Natural killer cell treated with Interleukin-12 subunit alpha and Interleukin-12 subunit beta and Interleukin-15 and Interleukin-18, amount 100 ng/mL, for 72 hours (primary cell): ENCODE measurements around the gene SMYD3. TPM values are rescaled to one million over a fixed set of nuclear protein-coding genes. Genes with fewer than 3 reads are reported as not detected.

Experiments
- ATAC-seq, 2 donors: fragments of 150-1000 bp; cut with Tn5 transposase in 1 of 2; sonication (Bioruptor Pico), chemical (Tn5 transposase) in 1 of 2; 2 replicates each; pipeline ENCODE4 v1.10.0; 2021
- DNase-seq: peaks from one replicate; pipeline ENCODE4 v3.0.0; 2022; ENCODE audit warnings: low spot score
- H3K27ac Mint-ChIP-seq, 2 donors: 1 replicate in 1 of 2; 2 replicates in 1 of 2; pipeline ENCODE4 v1.8.0; 2022; ENCODE audit warnings: mixed read lengths in 2 of 2, mild to moderate bottlenecking in 1 of 2, moderate library complexity in 1 of 2
- H3K27me3 Mint-ChIP-seq, 2 donors: 1 replicate in 1 of 2; 2 replicates in 1 of 2; pipeline ENCODE4 v1.8.0; 2022; ENCODE audit warnings: mixed read lengths in 2 of 2
- H3K36me3 Mint-ChIP-seq: one replicate; pipeline ENCODE4 v1.8.0; 2022; ENCODE audit warnings: mixed read lengths
- H3K4me1 Mint-ChIP-seq, 2 donors: 1 replicate in 1 of 2; 2 replicates in 1 of 2; pipeline ENCODE4 v1.8.0; 2022; ENCODE audit warnings: low read depth in 2 of 2, mixed read lengths in 2 of 2, mild to moderate bottlenecking in 1 of 2
- H3K4me3 Mint-ChIP-seq: one replicate; pipeline ENCODE4 v1.8.0; 2022; ENCODE audit warnings: mixed read lengths
- H3K9me3 Mint-ChIP-seq: 2 replicates; pipeline ENCODE4 v1.8.0; 2022; ENCODE audit warnings: mixed read lengths
- total RNA-seq, 2 donors: library from RNA; stranded (reverse); gene quantifications; one replicate each; pipeline ENCODE4 v1.2.3, GENCODE V29; 2022

The SMYD3 gene
- total RNA-seq, 2 donors from 2014 or later, result 26.9 to 55.4 TPM

DNA sequence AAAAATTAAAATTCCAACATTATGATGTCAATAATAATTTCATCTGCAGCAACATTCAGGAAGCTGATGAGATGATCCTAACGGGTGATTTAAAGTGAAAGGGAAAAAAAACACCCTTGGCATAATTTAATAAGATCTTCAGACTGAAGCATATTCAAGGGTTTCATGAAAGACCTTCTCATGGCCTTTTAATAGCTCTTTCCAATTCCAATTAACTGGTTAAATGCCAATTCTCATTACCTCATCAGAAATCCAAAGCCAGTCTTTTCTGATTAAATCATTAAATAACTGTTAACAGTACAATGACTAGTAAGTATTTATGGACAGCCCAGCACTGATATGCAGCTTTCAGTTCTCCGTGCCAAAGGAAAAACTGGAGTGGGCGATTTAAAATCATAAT lies 407.5 kb downstream of the SMYD3 start:
- peaks cover 7% of the 10 kb centered on the region for H3K36me3 Mint-ChIP-seq
- ATAC-seq, result no peak
- H3K27ac Mint-ChIP-seq, result no peak overlapping the region
- DNase-seq, result no peak
- no peaks in the 10 kb centered on the region for H3K9me3 Mint-ChIP-seq
- H3K4me3 Mint-ChIP-seq, result no peak overlapping the region
- H3K4me1 Mint-ChIP-seq, result no peaks in the 10 kb centered on the region
- no peaks in the 10 kb centered on the region for H3K27me3 Mint-ChIP-seq

- no peaks in the 10 kb centered on the region for H3K9me3 Mint-ChIP-seq
- DNase-seq (no peak), ATAC-seq (no peak)
- H3K27me3 Mint-ChIP-seq, result no peaks in the 10 kb centered on the region
- peaks cover 0 to 4% of the 10 kb centered on the region in 2 donors for H3K4me1 Mint-ChIP-seq
- H3K4me3 Mint-ChIP-seq, result no peak overlapping the region
- H3K36me3 Mint-ChIP-seq, result peaks cover 12% of the 10 kb centered on the region
- H3K27ac Mint-ChIP-seq, result no peak overlapping the region
Measured at GRCh38 chr1:246096356-246096755, 410.7 kb downstream of the SMYD3 start.

- peaks cover 12% of the 10 kb centered on the region for H3K36me3 Mint-ChIP-seq
- DNase-seq (no peak), ATAC-seq (no peak)
- H3K9me3 Mint-ChIP-seq, result no peaks in the 10 kb centered on the region
- peaks cover 0 to 6% of the 10 kb centered on the region in 2 donors for H3K4me1 Mint-ChIP-seq
- no peaks in the 10 kb centered on the region for H3K27me3 Mint-ChIP-seq
- H3K4me3 Mint-ChIP-seq, result no peak overlapping the region
- no peak overlapping the region for H3K27ac Mint-ChIP-seq
Measured at GRCh38 chr1:246095443-246095842, 411.6 kb downstream of the SMYD3 start.

DNA sequence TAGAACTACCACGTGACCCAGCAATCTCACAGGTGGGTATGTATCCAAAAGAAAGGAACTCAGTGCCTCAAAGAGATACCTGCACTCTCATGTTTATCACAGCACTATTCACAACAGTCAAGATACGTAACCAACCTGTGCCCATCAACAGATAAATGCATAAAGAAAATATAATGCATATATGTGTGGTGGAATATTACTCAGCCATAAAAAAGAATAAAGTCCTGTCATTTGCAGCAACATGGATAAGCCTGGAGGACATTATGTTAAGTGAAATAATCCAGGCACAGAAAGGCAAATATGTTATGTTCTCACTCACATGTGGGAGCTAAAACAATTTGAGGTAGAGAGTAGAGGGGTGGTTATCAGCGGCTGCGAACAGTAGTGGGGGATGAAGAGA lies 413.8 kb downstream of the SMYD3 start:
- no peak for ATAC-seq
- Mint-ChIP-seq H3K36me3 (peaks cover 12% of the 10 kb centered on the region), H3K27me3 (no peaks in the 10 kb centered on the region), H3K9me3 (no peaks in the 10 kb centered on the region), H3K4me1 (peaks cover 0 to 6% of the 10 kb centered on the region in 2 donors), H3K27ac (no peak overlapping the region), H3K4me3 (no peak overlapping the region)
- no peak for DNase-seq

DNA sequence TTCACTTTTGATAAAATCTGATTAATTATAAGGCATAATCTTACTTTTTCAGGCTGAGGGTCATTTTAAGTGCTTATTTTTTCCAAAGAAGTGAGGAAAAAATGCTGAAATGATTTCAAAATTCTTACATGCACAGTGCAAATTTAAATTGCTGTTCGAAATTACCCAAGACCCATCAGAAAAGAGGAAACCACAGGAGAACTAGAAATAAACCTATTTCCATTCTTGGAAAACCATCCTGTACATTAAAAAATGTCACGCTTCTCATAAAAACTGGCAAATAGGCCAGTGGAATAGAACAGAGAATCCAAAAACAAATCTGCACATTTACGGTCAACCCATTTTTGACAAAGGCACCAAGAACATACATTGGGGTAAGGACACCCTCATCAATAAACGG lies 414.9 kb downstream of the SMYD3 start:
- Mint-ChIP-seq H3K4me3 (no peak overlapping the region), H3K27ac (no peak overlapping the region), H3K36me3 (peaks cover 12% of the 10 kb centered on the region), H3K27me3 (no peaks in the 10 kb centered on the region), H3K4me1 (peaks cover 0 to 6% of the 10 kb centered on the region in 2 donors), H3K9me3 (no peaks in the 10 kb centered on the region)
- no peak for ATAC-seq
- DNase-seq, result no peak

DNA sequence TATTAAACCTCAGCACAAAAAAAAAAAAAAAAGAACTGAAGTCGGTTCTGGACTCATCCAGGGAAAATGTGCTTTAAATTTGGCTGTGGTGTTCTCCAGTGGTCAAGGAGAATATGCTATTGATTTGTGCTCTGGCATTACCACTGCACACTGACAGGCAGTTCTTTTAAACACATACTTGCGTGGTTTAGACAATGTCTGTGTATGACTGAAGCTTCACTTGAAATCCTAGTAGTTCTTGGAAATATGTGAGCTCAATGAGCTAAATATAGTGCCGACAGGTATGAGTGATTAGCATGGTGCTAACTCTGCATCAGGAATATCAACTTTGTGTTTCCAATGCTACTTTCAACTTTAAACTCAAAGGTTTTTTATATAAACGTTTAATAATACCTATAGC lies 415.6 kb downstream of the SMYD3 start:
- Mint-ChIP-seq H3K27me3 (no peaks in the 10 kb centered on the region), H3K36me3 (peaks cover 12% of the 10 kb centered on the region), H3K4me3 (no peak overlapping the region), H3K27ac (no peak overlapping the region), H3K4me1 (peaks cover 0 to 9% of the 10 kb centered on the region in 2 donors), H3K9me3 (no peaks in the 10 kb centered on the region)
- no peak for DNase-seq
- ATAC-seq, result peak in 1 of 2 donors; percentile 62

- Mint-ChIP-seq H3K36me3 (no peaks in the 10 kb centered on the region), H3K4me3 (no peak overlapping the region), H3K9me3 (no peaks in the 10 kb centered on the region), H3K27me3 (no peaks in the 10 kb centered on the region), H3K27ac (no peak overlapping the region), H3K4me1 (peaks cover 0 to 4% of the 10 kb centered on the region in 2 donors)
- ATAC-seq, result no peak
- no peak for DNase-seq
Measured at GRCh38 chr1:246086191-246086590, 420.9 kb downstream of the SMYD3 start.

DNA sequence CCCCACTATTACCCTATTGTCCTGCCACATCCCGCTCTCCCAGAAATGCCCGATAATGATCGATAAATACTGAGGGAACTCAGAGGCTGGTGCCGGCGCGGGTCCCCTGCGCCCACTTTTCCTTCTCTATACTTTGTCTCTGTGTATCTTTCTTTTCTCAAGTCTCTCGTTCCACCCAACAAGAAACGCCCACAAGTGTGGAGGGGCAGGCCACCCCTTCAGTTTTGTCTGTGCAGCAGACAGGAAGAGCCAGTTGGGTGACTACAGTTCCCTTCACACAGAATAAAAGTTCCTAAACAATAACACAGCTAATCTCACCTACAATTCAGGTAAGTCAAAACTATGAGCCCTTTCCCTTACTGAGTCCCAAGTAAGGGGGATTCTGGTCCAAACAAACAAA lies 423.7 kb downstream of the SMYD3 start:
- ATAC-seq (no peak), DNase-seq (no peak)
- no peaks in the 10 kb centered on the region for H3K36me3 Mint-ChIP-seq
- peaks cover 3 to 6% of the 10 kb centered on the region in 2 donors for H3K4me1 Mint-ChIP-seq
- no peak overlapping the region for H3K27ac Mint-ChIP-seq
- H3K4me3 Mint-ChIP-seq, result no peak overlapping the region
- H3K9me3 Mint-ChIP-seq, result no peaks in the 10 kb centered on the region
- H3K27me3 Mint-ChIP-seq, result no peaks in the 10 kb centered on the region

- no peaks in the 10 kb centered on the region for H3K36me3 Mint-ChIP-seq
- DNase-seq, result no peak
- H3K4me1 Mint-ChIP-seq, result peaks cover 5 to 8% of the 10 kb centered on the region in 2 donors
- no peak for ATAC-seq
- no peak overlapping the region for H3K27ac Mint-ChIP-seq
- no peak overlapping the region for H3K4me3 Mint-ChIP-seq
- H3K9me3 Mint-ChIP-seq, result no peaks in the 10 kb centered on the region
- no peaks in the 10 kb centered on the region for H3K27me3 Mint-ChIP-seq
Measured at GRCh38 chr1:246081856-246082668, 425.0 kb downstream of the SMYD3 start.

GRCh38 chr1:246081138-246081702 lies 425.9 kb downstream of the SMYD3 start:
- Mint-ChIP-seq H3K4me1 (peaks cover 5 to 6% of the 10 kb centered on the region in 2 donors), H3K4me3 (no peak overlapping the region), H3K9me3 (no peaks in the 10 kb centered on the region), H3K27me3 (no peaks in the 10 kb centered on the region), H3K27ac (no peak overlapping the region), H3K36me3 (no peaks in the 10 kb centered on the region)
- ATAC-seq (no peak), DNase-seq (no peak)

GRCh38 chr1:246080031-246080430 lies 427.0 kb downstream of the SMYD3 start:
- H3K4me1 Mint-ChIP-seq, result peaks cover 5 to 6% of the 10 kb centered on the region in 2 donors
- no peak for ATAC-seq
- H3K4me3 Mint-ChIP-seq, result no peak overlapping the region
- no peaks in the 10 kb centered on the region for H3K36me3 Mint-ChIP-seq
- no peaks in the 10 kb centered on the region for H3K9me3 Mint-ChIP-seq
- DNase-seq, result no peak
- H3K27ac Mint-ChIP-seq, result no peak overlapping the region
- H3K27me3 Mint-ChIP-seq, result no peaks in the 10 kb centered on the region

DNA sequence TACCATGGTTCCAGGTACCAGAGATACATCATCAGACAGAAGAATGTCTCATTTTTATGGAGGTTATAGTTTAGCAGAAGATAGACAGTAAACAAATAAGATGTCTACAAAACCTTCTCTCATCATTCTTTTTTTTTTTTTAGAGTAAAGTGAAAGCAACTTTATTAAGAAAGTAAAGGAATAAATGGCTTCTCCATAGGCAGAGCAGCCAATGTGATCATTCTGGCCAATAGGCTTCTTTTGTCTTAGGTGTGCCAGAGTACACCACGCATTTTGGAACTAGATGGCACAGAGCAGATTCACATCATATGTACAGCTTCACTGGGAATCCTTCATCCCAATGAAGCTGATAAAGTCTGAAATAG lies 428.2 kb downstream of the SMYD3 start:
- Mint-ChIP-seq H3K27me3 (no peaks in the 10 kb centered on the region), H3K36me3 (no peaks in the 10 kb centered on the region), H3K9me3 (no peaks in the 10 kb centered on the region), H3K4me3 (no peak overlapping the region), H3K27ac (no peak overlapping the region), H3K4me1 (peaks cover 5 to 6% of the 10 kb centered on the region in 2 donors)
- DNase-seq (no peak), ATAC-seq (no peak)

GRCh38 chr1:246078126-246078887 lies 428.8 kb downstream of the SMYD3 start:
- DNase-seq, result no peak
- no peak overlapping the region for H3K27ac Mint-ChIP-seq
- ATAC-seq, result no peak
- H3K4me1 Mint-ChIP-seq, result peaks cover 5 to 6% of the 10 kb centered on the region in 2 donors
- H3K27me3 Mint-ChIP-seq, result no peaks in the 10 kb centered on the region
- H3K36me3 Mint-ChIP-seq, result no peaks in the 10 kb centered on the region
- H3K9me3 Mint-ChIP-seq, result no peaks in the 10 kb centered on the region
- no peak overlapping the region for H3K4me3 Mint-ChIP-seq

DNA sequence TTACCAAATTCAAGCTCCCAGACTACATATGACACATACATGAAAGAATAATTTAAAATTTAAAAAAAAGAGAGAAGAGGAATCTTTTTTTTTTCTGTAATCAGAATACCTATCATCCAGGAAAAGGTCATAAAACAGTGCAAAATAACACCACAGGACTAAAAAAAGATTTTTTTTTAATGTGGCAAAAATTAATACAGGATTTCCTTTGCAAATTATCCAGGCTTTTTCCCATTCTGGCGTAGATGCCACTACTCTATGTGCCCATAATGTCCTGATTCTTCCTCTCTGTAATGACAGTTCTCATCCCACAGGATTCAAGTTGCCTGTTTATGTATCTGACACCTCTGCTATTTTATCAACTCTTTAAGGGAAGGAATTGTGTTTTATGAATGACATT lies 429.6 kb downstream of the SMYD3 start:
- no peak for ATAC-seq
- no peak for DNase-seq
- no peak overlapping the region for H3K27ac Mint-ChIP-seq
- peaks cover 5 to 6% of the 10 kb centered on the region in 2 donors for H3K4me1 Mint-ChIP-seq
- H3K27me3 Mint-ChIP-seq, result no peaks in the 10 kb centered on the region
- no peaks in the 10 kb centered on the region for H3K9me3 Mint-ChIP-seq
- no peak overlapping the region for H3K4me3 Mint-ChIP-seq
- H3K36me3 Mint-ChIP-seq, result no peaks in the 10 kb centered on the region
